Keratinocyte (primary cell): ENCODE results near the gene ADAMTSL1. TPM values are rescaled to one million over a fixed set of nuclear protein-coding genes. Genes with fewer than 3 reads are reported as not detected.

Experiments
- DNase-seq: peaks from one replicate; pipeline ENCODE4 v3.0.0-alpha.2; 2011; ENCODE audit warnings: low read depth, missing footprints, low spot score
- FAIRE-seq: peaks from 2 replicates; lab custom pipeline; 2011; peaks lifted over from hg19 to GRCh38; lab: Jason Lieb, UNC
- H2AFZ ChIP-seq: 2 replicates; pipeline ENCODE4 v1.6.0; 2012; ENCODE audit warnings: low read length, control low read depth, inconsistent platforms; ENCODE audit not compliant: control insufficient read depth
- H3K27ac ChIP-seq: 2 replicates; pipeline ENCODE4 v1.5.1; 2011; ENCODE audit warnings: low read length; ENCODE audit not compliant: control insufficient read depth, insufficient read depth
- H3K27me3 ChIP-seq: 3 replicates; pipeline ENCODE4 v1.6.0; 2011; ENCODE audit warnings: low read length; ENCODE audit not compliant: control insufficient read depth, insufficient read depth; ENCODE audit errors: extremely low read depth
- H3K36me3 ChIP-seq, 2 experiments: 2 replicates in 1 of 2; 3 replicates in 1 of 2; pipeline ENCODE4 v1.5.1; 2011; ENCODE audit warnings: low read length in 2 of 2, mild to moderate bottlenecking in 1 of 2; ENCODE audit not compliant: control insufficient read depth in 2 of 2, insufficient read depth in 2 of 2; ENCODE audit errors: extremely low read depth in 1 of 2
- H3K4me1 ChIP-seq: 3 replicates; pipeline ENCODE4 v1.5.1; 2011; ENCODE audit warnings: low read length; ENCODE audit not compliant: control insufficient read depth, insufficient read depth; ENCODE audit errors: extremely low read depth
- H3K4me2 ChIP-seq: 3 replicates; pipeline ENCODE4 v1.6.0; 2011; ENCODE audit warnings: low read depth, low read length; ENCODE audit not compliant: control insufficient read depth, insufficient read depth; ENCODE audit errors: extremely low read depth
- H3K4me3 ChIP-seq, 3 experiments: fragments of 200-600 bp in 1 of 3; sonication (generic) in 1 of 3; 2 replicates in 2 of 3; 3 replicates in 1 of 3; pipeline ENCODE4 v1.5.1; 2011 to 2016; ENCODE audit warnings: low read length in 3 of 3, mild to moderate bottlenecking in 3 of 3, control low read depth in 2 of 3, inconsistent platforms in 1 of 3, low read depth in 1 of 3, mixed read lengths in 1 of 3, mixed run types in 1 of 3, moderate library complexity in 1 of 3; ENCODE audit not compliant: control insufficient read depth in 2 of 3, insufficient read depth in 2 of 3; ENCODE audit errors: extremely low read depth in 1 of 3
- H3K79me2 ChIP-seq: 2 replicates; pipeline ENCODE4 v1.6.0; 2012; ENCODE audit warnings: low read length; ENCODE audit not compliant: control insufficient read depth, insufficient read depth
- H3K9ac ChIP-seq: 3 replicates; pipeline ENCODE4 v1.6.0; 2011; ENCODE audit warnings: low read length; ENCODE audit not compliant: control insufficient read depth, insufficient read depth; ENCODE audit errors: extremely low read depth
- H3K9me1 ChIP-seq: 3 replicates; pipeline ENCODE4 v1.6.0; 2011; ENCODE audit warnings: low read length; ENCODE audit not compliant: control insufficient read depth, insufficient read depth; ENCODE audit errors: extremely low read depth
- H3K9me3 ChIP-seq: 2 replicates; pipeline ENCODE4 v1.5.1; 2012; ENCODE audit warnings: low read depth, low read length; ENCODE audit not compliant: control insufficient read depth
- H4K20me1 ChIP-seq: 3 replicates; pipeline ENCODE4 v1.6.0; 2011; ENCODE audit warnings: low read length; ENCODE audit not compliant: control insufficient read depth, insufficient read depth; ENCODE audit errors: extremely low read depth
- EZH2 ChIP-seq: IDR thresholded peaks from one replicate; pipeline ENCODE4 v1.6.1; 2012; ENCODE audit warnings: inconsistent platforms, mild to moderate bottlenecking, low read length, moderate library complexity
- dilution Hi-C: fragments of 300-500 bp; cut with MboI; formaldehyde crosslinking; loops from one replicate; pipeline ENCODE4 v1.7.0; 2020; ENCODE audit warnings: low sequenced_read_pairs; ENCODE audit not compliant: extremely low pct_ligation_motif_present
- polyA minus RNA-seq, 3 experiments: library from RNA; depleted of rRNA, polyadenylated mRNA; stranded (reverse); fragments of >200 nt; gene quantifications; 1 replicate in 1 of 3; 2 replicates in 1 of 3; 3 replicates in 1 of 3; pipeline ENCODE4 v1.2.3, GENCODE V29; 2011
- polyA plus RNA-seq, 5 experiments: library from polyadenylated mRNA; depleted of rRNA in 3 of 5; stranded (reverse) in 3 of 5; stranded (forward) in 1 of 5; unstranded in 1 of 5; fragments of >200 nt; gene quantifications; 1 replicate in 1 of 5; 2 replicates in 3 of 5; 3 replicates in 1 of 5; pipeline versions ENCODE4 v1.2.1 to v1.2.3, GENCODE V29; 2011 to 2012; ENCODE audit warnings: missing spikeins in 2 of 5, low read depth in 1 of 5, low replicate concordance in 1 of 5
- TF ChIP-seq, protein P1 (sequence below), 3 experiments: IDR thresholded peaks in 1 of 3; conservative IDR thresholded peaks in 1 of 3; optimal IDR thresholded peaks in 1 of 3; 2 replicates in 2 of 3; 3 replicates in 1 of 3; pipeline versions ENCODE3 to v1.5.1; 2011; ENCODE audit warnings: low read length in 3 of 3, mild to moderate bottlenecking in 3 of 3, moderate library complexity in 2 of 3, control low read depth in 1 of 3, inconsistent platforms in 1 of 3; ENCODE audit not compliant: insufficient read depth in 2 of 3; ENCODE audit errors: extremely low read depth in 1 of 3

The ADAMTSL1 gene
- polyA plus RNA-seq = 0.35 to 2.2 TPM (median 1.1 TPM) in 3 replicates
- polyA plus RNA-seq (2011; ENCODE audit: low read depth) = not detected
- polyA plus RNA-seq (2011; cell fraction: cytosol; rRNA removed) = 0.23 and 0.30 TPM in 2 replicates
- polyA plus RNA-seq (2011; cell fraction: nucleus; rRNA removed) = 0.69 and 1.4 TPM in 2 replicates
- polyA plus RNA-seq (2012; ENCODE audit: low replicate concordance) = 0.14 and 1.1 TPM in 2 replicates
- polyA minus RNA-seq = 2.4 to 5.1 TPM (median 3.0 TPM) in 3 replicates
- 3.3 TPM for polyA minus RNA-seq (2011; cell fraction: cytosol; rRNA and poly(A)+ RNA removed)
- polyA minus RNA-seq (2011; cell fraction: nucleus; rRNA and poly(A)+ RNA removed) = 1.3 and 4.3 TPM in 2 replicates

GRCh38 chr9:18473652-18474279, at the start of gene ADAMTSL1:
Gene ADAMTSL1 (plus strand): TSS chr9:18474153. CDS start chr9:18474233, 80 bp downstream.
- Histone ChIP-seq H4K20me1 (no peaks in the 10 kb centered on the region), H3K27me3 (no peaks in the 10 kb centered on the region), H3K9ac (peak within 1 kb of the TSS; percentile 26), H3K9me1 (no peaks in the 10 kb centered on the region), H3K4me3 (peak within 1 kb of the TSS in 2 of 3 experiments; percentile 24 to 50), H2AFZ (peak within 1 kb of the TSS; percentile 87), H3K4me1 (peaks cover 21% of the 10 kb centered on the region), H3K79me2 (no peaks in the 10 kb centered on the region), H3K4me2 (peak within 1 kb of the TSS; percentile 87), H3K9me3 (no peaks in the 10 kb centered on the region), H3K36me3 (no peaks in the 10 kb centered on the region), H3K27ac (no peak within 1 kb of the TSS)
- DNase-seq (no peak), FAIRE-seq (peak; percentile 83)
- dilution Hi-C loops = no loop called here
- TF ChIP-seq, protein P1, sequence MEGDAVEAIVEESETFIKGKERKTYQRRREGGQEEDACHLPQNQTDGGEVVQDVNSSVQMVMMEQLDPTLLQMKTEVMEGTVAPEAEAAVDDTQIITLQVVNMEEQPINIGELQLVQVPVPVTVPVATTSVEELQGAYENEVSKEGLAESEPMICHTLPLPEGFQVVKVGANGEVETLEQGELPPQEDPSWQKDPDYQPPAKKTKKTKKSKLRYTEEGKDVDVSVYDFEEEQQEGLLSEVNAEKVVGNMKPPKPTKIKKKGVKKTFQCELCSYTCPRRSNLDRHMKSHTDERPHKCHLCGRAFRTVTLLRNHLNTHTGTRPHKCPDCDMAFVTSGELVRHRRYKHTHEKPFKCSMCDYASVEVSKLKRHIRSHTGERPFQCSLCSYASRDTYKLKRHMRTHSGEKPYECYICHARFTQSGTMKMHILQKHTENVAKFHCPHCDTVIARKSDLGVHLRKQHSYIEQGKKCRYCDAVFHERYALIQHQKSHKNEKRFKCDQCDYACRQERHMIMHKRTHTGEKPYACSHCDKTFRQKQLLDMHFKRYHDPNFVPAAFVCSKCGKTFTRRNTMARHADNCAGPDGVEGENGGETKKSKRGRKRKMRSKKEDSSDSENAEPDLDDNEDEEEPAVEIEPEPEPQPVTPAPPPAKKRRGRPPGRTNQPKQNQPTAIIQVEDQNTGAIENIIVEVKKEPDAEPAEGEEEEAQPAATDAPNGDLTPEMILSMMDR (optimal IDR thresholded peaks at IDR 0.05 in 1 of 3, IDR thresholded peaks at IDR 0.05 in 1 of 3, conservative IDR thresholded peaks at IDR 0.05 in 1 of 3; ENCODE audit: extremely low read depth in 1 of 3, insufficient read depth in 2 of 3, low read length in 3 of 3) = no peak
- no peak for TF ChIP-seq EZH2

DNA sequence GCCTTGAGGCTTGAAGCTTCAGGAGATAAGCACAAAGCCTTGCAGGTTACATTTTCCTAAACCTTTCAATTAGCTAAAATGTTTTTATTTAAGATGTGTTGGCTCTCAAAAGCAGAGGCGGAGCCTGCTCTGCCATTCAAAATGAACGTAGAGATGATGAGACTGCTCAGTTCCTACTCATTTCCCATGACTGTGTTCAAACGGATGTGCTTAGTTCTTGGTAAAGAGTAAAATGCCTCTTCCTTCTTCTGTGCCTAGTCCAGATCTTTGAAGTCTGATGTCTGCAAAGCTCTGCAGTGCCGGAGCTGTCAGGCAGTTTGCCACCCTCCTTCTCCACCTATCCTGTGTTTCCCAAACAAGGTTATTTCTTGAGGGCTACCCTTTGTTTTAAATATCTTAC, 46.3 kb upstream of the ADAMTSL1 start:
- Histone ChIP-seq H4K20me1 (no peaks in the 10 kb centered on the region), H3K4me3 (no peak overlapping the region), H3K27ac (no peak overlapping the region), H2AFZ (peak overlapping the region; percentile 32), H3K27me3 (no peaks in the 10 kb centered on the region), H3K79me2 (no peaks in the 10 kb centered on the region), H3K9me3 (no peaks in the 10 kb centered on the region), H3K36me3 (no peaks in the 10 kb centered on the region), H3K9me1 (no peaks in the 10 kb centered on the region), H3K9ac (no peak overlapping the region), H3K4me2 (no peak overlapping the region), H3K4me1 (no peaks in the 10 kb centered on the region)
- dilution Hi-C loops = no loop called here
- no peak for TF ChIP-seq EZH2
- TF ChIP-seq, protein P1 (optimal IDR thresholded peaks at IDR 0.05 in 1 of 3, IDR thresholded peaks at IDR 0.05 in 1 of 3, conservative IDR thresholded peaks at IDR 0.05 in 1 of 3; ENCODE audit: extremely low read depth in 1 of 3, insufficient read depth in 2 of 3, low read length in 3 of 3) = no peak
- no peak for FAIRE-seq
- no peak for DNase-seq
